Type B pancreatic cell (in vitro differentiated cells): ENCODE measurements around the gene TNFRSF18. TPM values are rescaled to one million over a fixed set of nuclear protein-coding genes. Genes with fewer than 3 reads are reported as not detected.

Source experiments
- DNase-seq: peaks from one replicate; pipeline ENCODE4 v3.0.0; 2021; ENCODE audit warnings: mixed read lengths; ENCODE audit not compliant: unreplicated experiment; ENCODE audit errors: extremely low spot score
- H3K27ac Mint-ChIP-seq: 2 replicates; pipeline ENCODE4 v1.8.0; 2021; ENCODE audit warnings: mild to moderate bottlenecking, mixed read lengths
- H3K27me3 Mint-ChIP-seq: 2 replicates; pipeline ENCODE4 v1.8.0; 2021; ENCODE audit warnings: mixed read lengths
- H3K36me3 Mint-ChIP-seq: 2 replicates; pipeline ENCODE4 v1.8.0; 2021; ENCODE audit warnings: mixed read lengths
- H3K4me1 Mint-ChIP-seq: one replicate; pipeline ENCODE4 v1.8.0; 2021; ENCODE audit warnings: mixed read lengths; ENCODE audit not compliant: unreplicated experiment
- H3K4me3 Mint-ChIP-seq: 2 replicates; pipeline ENCODE4 v1.8.0; 2021; ENCODE audit warnings: mild to moderate bottlenecking, mixed read lengths
- H3K9me3 Mint-ChIP-seq: 2 replicates; pipeline ENCODE4 v1.8.0; 2021; ENCODE audit warnings: mixed read lengths
- total RNA-seq: library from RNA; stranded (reverse); gene quantifications from 2 replicates; pipeline ENCODE4 v1.2.1, GENCODE V29; 2021; ENCODE audit warnings: low replicate concordance
- TF ChIP-seq, protein P1 (sequence below): fragments of 200-600 bp; sonication (generic); conservative IDR thresholded peaks from 2 replicates; pipeline ENCODE4 v1.5.0; 2021; ENCODE audit warnings: antibody characterized with exemption, mild to moderate bottlenecking

The TNFRSF18 gene
- total RNA-seq, 1 donor from 2014 or later: not detected

GRCh38 chr1:1218524-1219200 lies 12.3 kb upstream of the TNFRSF18 start:
- no peaks in the 10 kb centered on the region for H3K4me1 Mint-ChIP-seq
- TF ChIP-seq, protein P1, sequence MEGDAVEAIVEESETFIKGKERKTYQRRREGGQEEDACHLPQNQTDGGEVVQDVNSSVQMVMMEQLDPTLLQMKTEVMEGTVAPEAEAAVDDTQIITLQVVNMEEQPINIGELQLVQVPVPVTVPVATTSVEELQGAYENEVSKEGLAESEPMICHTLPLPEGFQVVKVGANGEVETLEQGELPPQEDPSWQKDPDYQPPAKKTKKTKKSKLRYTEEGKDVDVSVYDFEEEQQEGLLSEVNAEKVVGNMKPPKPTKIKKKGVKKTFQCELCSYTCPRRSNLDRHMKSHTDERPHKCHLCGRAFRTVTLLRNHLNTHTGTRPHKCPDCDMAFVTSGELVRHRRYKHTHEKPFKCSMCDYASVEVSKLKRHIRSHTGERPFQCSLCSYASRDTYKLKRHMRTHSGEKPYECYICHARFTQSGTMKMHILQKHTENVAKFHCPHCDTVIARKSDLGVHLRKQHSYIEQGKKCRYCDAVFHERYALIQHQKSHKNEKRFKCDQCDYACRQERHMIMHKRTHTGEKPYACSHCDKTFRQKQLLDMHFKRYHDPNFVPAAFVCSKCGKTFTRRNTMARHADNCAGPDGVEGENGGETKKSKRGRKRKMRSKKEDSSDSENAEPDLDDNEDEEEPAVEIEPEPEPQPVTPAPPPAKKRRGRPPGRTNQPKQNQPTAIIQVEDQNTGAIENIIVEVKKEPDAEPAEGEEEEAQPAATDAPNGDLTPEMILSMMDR: no peak
- DNase-seq: no peak
- no peaks in the 10 kb centered on the region for H3K27me3 Mint-ChIP-seq
- no peaks in the 10 kb centered on the region for H3K9me3 Mint-ChIP-seq
- H3K27ac Mint-ChIP-seq: no peak overlapping the region
- H3K4me3 Mint-ChIP-seq: no peak overlapping the region
- peaks cover 10% of the 10 kb centered on the region for H3K36me3 Mint-ChIP-seq

DNA sequence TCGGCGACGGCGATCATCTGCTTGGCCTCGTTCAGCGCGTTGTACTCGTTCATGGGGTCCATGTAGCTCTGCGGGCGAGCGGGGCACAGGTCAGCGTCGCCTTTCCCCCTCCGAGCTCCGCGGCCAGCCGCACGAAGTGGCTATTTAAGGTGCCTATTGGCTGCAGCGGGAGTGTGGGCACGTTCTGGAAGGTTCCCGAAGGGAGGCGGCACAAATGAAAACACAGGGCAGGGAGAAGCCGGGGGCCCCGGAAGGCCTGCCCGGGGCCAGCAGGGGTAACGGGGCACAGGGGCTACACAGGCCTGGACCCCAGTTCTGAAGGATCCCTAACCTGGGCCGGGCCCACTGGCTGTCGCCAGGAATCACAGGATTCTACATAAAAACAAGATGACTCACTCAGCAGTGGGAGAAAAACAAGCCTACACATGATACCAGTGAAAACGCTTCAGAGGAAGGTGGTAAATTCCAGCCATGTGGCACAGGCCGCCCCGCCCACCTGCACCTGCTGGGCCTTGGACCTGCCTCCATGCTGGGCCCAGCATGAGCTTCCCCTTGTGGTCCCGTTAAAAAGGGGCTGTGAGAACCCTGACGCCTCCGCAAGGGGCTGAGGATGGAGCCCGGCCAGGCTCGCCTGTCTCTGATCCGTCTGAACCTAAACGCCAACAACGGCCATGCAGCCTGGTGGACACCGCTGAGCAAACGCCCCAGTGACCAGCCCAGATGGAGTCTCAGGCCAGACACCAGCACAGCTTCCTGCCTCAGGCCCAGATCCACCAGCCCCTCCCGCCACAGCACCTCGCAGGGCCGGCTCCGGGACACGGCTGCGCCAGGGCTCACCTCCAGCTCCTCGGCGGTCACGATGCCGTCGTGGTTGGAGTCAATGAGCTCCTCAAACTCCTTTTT lies 11.5 kb upstream of the TNFRSF18 start:
- TF ChIP-seq, protein P1: no peak
- Mint-ChIP-seq H3K4me1 (no peaks in the 10 kb centered on the region), H3K27me3 (no peaks in the 10 kb centered on the region), H3K36me3 (peaks cover 7% of the 10 kb centered on the region), H3K27ac (no peak overlapping the region), H3K9me3 (no peaks in the 10 kb centered on the region), H3K4me3 (no peak overlapping the region)
- no peak for DNase-seq

- Mint-ChIP-seq H3K4me3 (no peak overlapping the region), H3K4me1 (no peaks in the 10 kb centered on the region), H3K27ac (no peak overlapping the region)
Measured at GRCh38 chr1:1216770-1217620, 10.6 kb upstream of the TNFRSF18 start.

DNA sequence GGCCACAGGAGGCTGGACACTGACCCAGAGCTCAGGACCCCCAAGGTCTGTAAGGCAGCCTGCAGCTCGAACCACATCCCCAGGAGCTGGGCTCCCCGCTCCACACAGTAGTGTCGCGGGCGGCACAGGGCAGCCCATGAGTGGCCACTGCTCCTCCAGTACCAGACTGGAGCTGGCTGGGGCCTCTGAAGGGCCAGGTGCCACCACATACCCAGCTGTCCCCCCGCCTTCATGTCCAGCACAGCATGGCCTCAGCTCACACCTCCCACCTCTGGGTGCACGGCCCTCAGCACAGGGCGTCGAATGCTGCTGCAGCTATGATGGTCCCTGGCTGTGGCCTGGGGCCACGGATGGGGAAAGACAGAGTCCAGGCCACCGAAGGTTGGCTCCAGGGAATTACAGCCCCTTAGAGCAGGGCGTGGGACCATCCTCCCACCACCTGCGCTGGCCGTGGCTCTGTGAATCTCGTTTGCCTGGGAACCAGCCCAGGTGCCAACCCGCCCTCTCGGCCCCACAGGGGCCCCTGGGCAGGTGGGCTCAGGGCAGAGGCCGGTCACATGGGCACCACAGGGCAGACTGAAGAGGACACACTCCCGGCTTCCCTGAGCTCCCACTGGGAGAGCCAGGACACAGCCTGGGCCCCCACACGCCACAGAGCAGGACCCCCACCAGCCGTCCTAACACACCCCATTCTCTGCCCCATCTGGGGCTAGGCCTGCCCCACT lies 9.7 kb upstream of the TNFRSF18 start:
- TF ChIP-seq, protein P1: no peak
- Mint-ChIP-seq H3K36me3 (peaks cover 4% of the 10 kb centered on the region), H3K27me3 (no peaks in the 10 kb centered on the region), H3K4me3 (no peak overlapping the region), H3K27ac (no peak overlapping the region), H3K4me1 (no peaks in the 10 kb centered on the region), H3K9me3 (no peaks in the 10 kb centered on the region)
- no peak for DNase-seq

More at GRCh38 chr1:1216770-1217620, 10.6 kb upstream of the TNFRSF18 start:
- H3K27me3 Mint-ChIP-seq: no peaks in the 10 kb centered on the region
- no peak for DNase-seq
- peaks cover 4% of the 10 kb centered on the region for H3K36me3 Mint-ChIP-seq
- no peaks in the 10 kb centered on the region for H3K9me3 Mint-ChIP-seq
- TF ChIP-seq, protein P1: no peak

GRCh38 chr1:1215080-1215676 lies 8.8 kb upstream of the TNFRSF18 start:
- H3K36me3 Mint-ChIP-seq: no peaks in the 10 kb centered on the region
- no peaks in the 10 kb centered on the region for H3K9me3 Mint-ChIP-seq
- no peak overlapping the region for H3K4me3 Mint-ChIP-seq
- no peaks in the 10 kb centered on the region for H3K4me1 Mint-ChIP-seq
- DNase-seq: no peak
- no peak overlapping the region for H3K27ac Mint-ChIP-seq
- no peaks in the 10 kb centered on the region for H3K27me3 Mint-ChIP-seq
- TF ChIP-seq, protein P1: no peak
